Prostate gland (tissue), 2 donors: ENCODE measurements around the gene OR2B6. TPM values are rescaled to one million over a fixed set of nuclear protein-coding genes. Genes with fewer than 3 reads are reported as not detected.

Source experiments
- DNase-seq: peaks from one replicate; pipeline ENCODE4 v3.0.0-alpha.2; 2019; ENCODE audit warnings: low spot score
- H3K27ac ChIP-seq, 2 donors: fragments of 200-600 bp; sonication (generic); 2 replicates each; pipeline ENCODE4 v1.5.1; 2017 to 2019
- H3K27me3 ChIP-seq: fragments of 200-600 bp; sonication (generic); replicated peaks from 2 replicates; pipeline ENCODE4 v1.5.1; 2019; ENCODE audit not compliant: insufficient read depth
- H3K36me3 ChIP-seq, 2 donors: fragments of 200-600 bp; sonication (generic); 1 replicate in 1 of 2; 2 replicates in 1 of 2; pipeline versions ENCODE4 v1.5.1 to v1.8.1; 2017 to 2019
- H3K4me1 ChIP-seq: fragments of 200-600 bp; sonication (generic); replicated peaks from 2 replicates; pipeline ENCODE4 v1.5.1; 2019
- H3K4me3 ChIP-seq, 2 donors: fragments of 200-600 bp; sonication (generic); 2 replicates each; pipeline ENCODE4 v1.5.1; 2017 to 2019
- H3K9me3 ChIP-seq: fragments of 200-600 bp; sonication (generic); 2 replicates; pipeline ENCODE4 v1.5.1; 2017
- CTCF ChIP-seq, 4 experiments: fragments of 200-600 bp in 2 of 4; fragments of 450-650 bp in 2 of 4; sonication (generic) in 2 of 4; IDR thresholded peaks; 1 replicate in 3 of 4; 2 replicates in 1 of 4; pipeline ENCODE4 v1.5.1; 2016 to 2019; ENCODE audit warnings: antibody characterized with exemption in 4 of 4, mild to moderate bottlenecking in 2 of 4, moderate library complexity in 2 of 4
- POLR2A ChIP-seq: fragments of 450-650 bp; IDR thresholded peaks from one replicate; pipeline ENCODE4 v1.6.1; 2016; ENCODE audit warnings: antibody characterized with exemption, mild to moderate bottlenecking
- POLR2AphosphoS5 ChIP-seq: sonication (generic); formaldehyde crosslinking; IDR thresholded peaks from one replicate; pipeline ENCODE4 v1.6.1; 2017; ENCODE audit warnings: antibody characterized with exemption
- WGBS: methylation state at CpG from one replicate; pipeline ENCODE4 v1.1.5; 2018; 5-methylcytosine and 5-hydroxymethylcytosine counted together
- intact Hi-C: fragments of 100-400 bp; cut with DNase I; formaldehyde crosslinking; loops from one replicate; pipeline ENCODE4 v1.14.2; 2022
- total RNA-seq, 2 donors: library from RNA; depleted of rRNA; stranded (reverse); fragments of >200 nt; gene quantifications; one replicate each; pipeline ENCODE4 v1.1.0, GENCODE V29; 2016

Gene OR2B6
- total RNA-seq, 2 donors from 2014 or later = not detected

GRCh38 chr6:27972750-27973149 lies 15.7 kb downstream of the OR2B6 start:
- Histone ChIP-seq H3K4me3 (no peak overlapping the region), H3K27ac (no peak overlapping the region), H3K4me1 (no peaks in the 10 kb centered on the region), H3K27me3 (peaks cover 3% of the 10 kb centered on the region), H3K36me3 (no peaks in the 10 kb centered on the region), H3K9me3 (no peaks in the 10 kb centered on the region)
- no peak for DNase-seq
- intact Hi-C loops = no loop called here
- TF ChIP-seq CTCF (IDR thresholded peaks at IDR 0.05) (no peak), POLR2AphosphoS5 (no peak), POLR2A (no peak)
- 85% methylated on average over 4 of the region's 4 CpGs for WGBS

- 60% methylated on average over 8 of the region's 8 CpGs for WGBS
- intact Hi-C loops = no loop called here
- Histone ChIP-seq H3K4me3 (no peak overlapping the region), H3K36me3 (no peaks in the 10 kb centered on the region), H3K4me1 (no peaks in the 10 kb centered on the region), H3K27me3 (peaks cover 3% of the 10 kb centered on the region), H3K27ac (no peak overlapping the region), H3K9me3 (no peaks in the 10 kb centered on the region)
- no peak for TF ChIP-seq POLR2A
- no peak for TF ChIP-seq POLR2AphosphoS5
- no peak for TF ChIP-seq CTCF (IDR thresholded peaks at IDR 0.05)
- no peak for DNase-seq
Measured at GRCh38 chr6:27977387-27977786, 20.3 kb downstream of the OR2B6 start.

- Histone ChIP-seq H3K36me3 (no peaks in the 10 kb centered on the region), H3K4me1 (no peaks in the 10 kb centered on the region), H3K9me3 (no peaks in the 10 kb centered on the region), H3K27me3 (no peaks in the 10 kb centered on the region), H3K27ac (no peak overlapping the region), H3K4me3 (no peak overlapping the region)
- no peak for DNase-seq
- TF ChIP-seq POLR2A (no peak), CTCF (IDR thresholded peaks at IDR 0.05) (no peak), POLR2AphosphoS5 (no peak)
- intact Hi-C loops = no loop called here
Measured at GRCh38 chr6:27978705-27979104, 21.7 kb downstream of the OR2B6 start.

- Histone ChIP-seq H3K27ac (no peak overlapping the region), H3K36me3 (no peaks in the 10 kb centered on the region), H3K4me3 (no peak overlapping the region), H3K27me3 (no peaks in the 10 kb centered on the region), H3K4me1 (no peaks in the 10 kb centered on the region), H3K9me3 (no peaks in the 10 kb centered on the region)
- DNase-seq = no peak
- TF ChIP-seq POLR2A = no peak
- TF ChIP-seq POLR2AphosphoS5 = no peak
- no peak for TF ChIP-seq CTCF (IDR thresholded peaks at IDR 0.05)
- intact Hi-C loops = no loop called here
- WGBS = 14% methylated on average over 1 of the region's 1 CpG
Measured at GRCh38 chr6:27980111-27980510, 23.1 kb downstream of the OR2B6 start.

- no peaks in the 10 kb centered on the region for H3K27me3 ChIP-seq
- intact Hi-C loops = no loop called here
- H3K4me1 ChIP-seq = no peaks in the 10 kb centered on the region
- no peak overlapping the region for H3K4me3 ChIP-seq
- H3K9me3 ChIP-seq = no peaks in the 10 kb centered on the region
- H3K36me3 ChIP-seq = no peaks in the 10 kb centered on the region
- TF ChIP-seq POLR2A = no peak
- no peak for TF ChIP-seq CTCF (IDR thresholded peaks at IDR 0.05)
- TF ChIP-seq POLR2AphosphoS5 = no peak
- 45% methylated on average over 2 of the region's 2 CpGs for WGBS
- no peak overlapping the region for H3K27ac ChIP-seq
- DNase-seq = no peak
Measured at GRCh38 chr6:27986928-27987725, 30.1 kb downstream of the OR2B6 start.
